ENCODE measurements around the gene ARIH1. TPM values are rescaled to one million over a fixed set of nuclear protein-coding genes. Genes with fewer than 3 reads are reported as not detected.

ARIH1 gene
- total and polyA plus RNA-seq, 2 experiments from 2014 or later = 30.5 to 48.6 TPM

DNA sequence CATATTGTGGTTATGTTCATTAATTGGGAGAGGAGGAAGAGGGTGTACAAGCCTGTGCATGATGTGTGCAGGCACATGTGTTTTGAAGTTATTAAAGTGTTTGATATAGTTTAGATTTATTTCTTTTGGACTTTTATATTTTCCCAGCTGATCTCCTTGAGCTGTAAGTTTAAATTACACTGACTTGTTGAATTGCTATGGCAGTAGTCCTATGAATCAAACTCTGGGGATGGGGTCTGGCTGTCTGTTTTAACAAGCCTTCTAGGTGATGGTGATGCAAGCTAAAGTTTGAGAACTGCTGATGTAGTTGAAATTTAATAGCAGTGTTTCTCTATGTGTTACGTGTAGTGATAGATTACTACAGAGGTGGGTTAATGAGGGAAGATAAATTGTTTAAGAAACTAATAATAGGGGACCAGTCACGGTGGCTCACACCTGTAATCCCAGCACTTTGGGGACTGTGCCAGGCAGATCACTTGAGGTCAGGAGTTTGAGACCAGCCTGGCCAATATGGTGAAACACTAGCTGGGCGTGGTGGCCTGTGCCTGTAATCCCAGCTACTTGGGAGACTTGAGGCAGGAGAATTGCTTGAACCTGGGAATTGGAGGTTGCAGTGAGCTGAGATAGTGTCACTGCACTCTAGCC is 7.0 kb downstream of the ARIH1 start (continued):
- TF ChIP-seq, protein P1, sequence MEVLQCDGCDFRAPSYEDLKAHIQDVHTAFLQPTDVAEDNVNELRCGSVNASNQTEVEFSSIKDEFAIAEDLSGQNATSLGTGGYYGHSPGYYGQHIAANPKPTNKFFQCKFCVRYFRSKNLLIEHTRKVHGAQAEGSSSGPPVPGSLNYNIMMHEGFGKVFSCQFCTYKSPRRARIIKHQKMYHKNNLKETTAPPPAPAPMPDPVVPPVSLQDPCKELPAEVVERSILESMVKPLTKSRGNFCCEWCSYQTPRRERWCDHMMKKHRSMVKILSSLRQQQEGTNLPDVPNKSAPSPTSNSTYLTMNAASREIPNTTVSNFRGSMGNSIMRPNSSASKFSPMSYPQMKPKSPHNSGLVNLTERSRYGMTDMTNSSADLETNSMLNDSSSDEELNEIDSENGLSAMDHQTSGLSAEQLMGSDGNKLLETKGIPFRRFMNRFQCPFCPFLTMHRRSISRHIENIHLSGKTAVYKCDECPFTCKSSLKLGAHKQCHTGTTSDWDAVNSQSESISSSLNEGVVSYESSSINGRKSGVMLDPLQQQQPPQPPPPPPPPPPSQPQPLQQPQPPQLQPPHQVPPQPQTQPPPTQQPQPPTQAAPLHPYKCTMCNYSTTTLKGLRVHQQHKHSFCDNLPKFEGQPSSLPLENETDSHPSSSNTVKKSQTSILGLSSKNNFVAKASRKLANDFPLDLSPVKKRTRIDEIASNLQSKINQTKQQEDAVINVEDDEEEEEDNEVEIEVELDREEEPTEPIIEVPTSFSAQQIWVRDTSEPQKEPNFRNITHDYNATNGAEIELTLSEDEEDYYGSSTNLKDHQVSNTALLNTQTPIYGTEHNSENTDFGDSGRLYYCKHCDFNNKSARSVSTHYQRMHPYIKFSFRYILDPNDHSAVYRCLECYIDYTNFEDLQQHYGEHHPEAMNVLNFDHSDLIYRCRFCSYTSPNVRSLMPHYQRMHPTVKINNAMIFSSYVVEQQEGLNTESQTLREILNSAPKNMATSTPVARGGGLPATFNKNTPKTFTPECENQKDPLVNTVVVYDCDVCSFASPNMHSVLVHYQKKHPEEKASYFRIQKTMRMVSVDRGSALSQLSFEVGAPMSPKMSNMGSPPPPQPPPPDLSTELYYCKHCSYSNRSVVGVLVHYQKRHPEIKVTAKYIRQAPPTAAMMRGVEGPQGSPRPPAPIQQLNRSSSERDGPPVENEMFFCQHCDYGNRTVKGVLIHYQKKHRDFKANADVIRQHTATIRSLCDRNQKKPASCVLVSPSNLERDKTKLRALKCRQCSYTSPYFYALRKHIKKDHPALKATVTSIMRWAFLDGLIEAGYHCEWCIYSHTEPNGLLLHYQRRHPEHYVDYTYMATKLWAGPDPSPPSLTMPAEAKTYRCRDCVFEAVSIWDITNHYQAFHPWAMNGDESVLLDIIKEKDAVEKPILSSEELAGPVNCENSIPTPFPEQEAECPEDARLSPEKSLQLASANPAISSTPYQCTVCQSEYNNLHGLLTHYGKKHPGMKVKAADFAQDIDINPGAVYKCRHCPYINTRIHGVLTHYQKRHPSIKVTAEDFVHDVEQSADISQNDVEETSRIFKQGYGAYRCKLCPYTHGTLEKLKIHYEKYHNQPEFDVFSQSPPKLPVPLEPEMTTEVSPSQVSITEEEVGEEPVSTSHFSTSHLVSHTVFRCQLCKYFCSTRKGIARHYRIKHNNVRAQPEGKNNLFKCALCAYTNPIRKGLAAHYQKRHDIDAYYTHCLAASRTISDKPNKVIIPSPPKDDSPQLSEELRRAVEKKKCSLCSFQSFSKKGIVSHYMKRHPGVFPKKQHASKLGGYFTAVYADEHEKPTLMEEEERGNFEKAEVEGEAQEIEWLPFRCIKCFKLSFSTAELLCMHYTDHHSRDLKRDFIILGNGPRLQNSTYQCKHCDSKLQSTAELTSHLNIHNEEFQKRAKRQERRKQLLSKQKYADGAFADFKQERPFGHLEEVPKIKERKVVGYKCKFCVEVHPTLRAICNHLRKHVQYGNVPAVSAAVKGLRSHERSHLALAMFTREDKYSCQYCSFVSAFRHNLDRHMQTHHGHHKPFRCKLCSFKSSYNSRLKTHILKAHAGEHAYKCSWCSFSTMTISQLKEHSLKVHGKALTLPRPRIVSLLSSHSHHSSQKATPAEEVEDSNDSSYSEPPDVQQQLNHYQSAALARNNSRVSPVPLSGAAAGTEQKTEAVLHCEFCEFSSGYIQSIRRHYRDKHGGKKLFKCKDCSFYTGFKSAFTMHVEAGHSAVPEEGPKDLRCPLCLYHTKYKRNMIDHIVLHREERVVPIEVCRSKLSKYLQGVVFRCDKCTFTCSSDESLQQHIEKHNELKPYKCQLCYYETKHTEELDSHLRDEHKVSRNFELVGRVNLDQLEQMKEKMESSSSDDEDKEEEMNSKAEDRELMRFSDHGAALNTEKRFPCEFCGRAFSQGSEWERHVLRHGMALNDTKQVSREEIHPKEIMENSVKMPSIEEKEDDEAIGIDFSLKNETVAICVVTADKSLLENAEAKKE (CRISPR knock-in tag; IDR thresholded peaks at IDR 0.05) = no peak
- no peak for TF ChIP-seq STAT1 (IDR thresholded peaks at IDR 0.05; ENCODE audit: unreplicated experiment)
- TF ChIP-seq JUNB (IDR thresholded peaks at IDR 0.05; ENCODE audit: unreplicated experiment) = no peak
- TF ChIP-seq NANOG (IDR thresholded peaks at IDR 0.05; ENCODE audit: borderline replicate concordance) = no peak
- no peak for TF ChIP-seq POLR2AphosphoS5 (IDR thresholded peaks at IDR 0.05; ENCODE audit: low read depth)
- TF ChIP-seq EZH2phosphoT487 (IDR thresholded peaks at IDR 0.05; ENCODE audit: unreplicated experiment) = no peak
- TF ChIP-seq ZNF331 (CRISPR knock-in tag; IDR thresholded peaks at IDR 0.05; ENCODE audit: low read depth) = no peak
- TF ChIP-seq ZNF114 (CRISPR knock-in tag; IDR thresholded peaks at IDR 0.05) = no peak
- TF ChIP-seq, protein P2, sequence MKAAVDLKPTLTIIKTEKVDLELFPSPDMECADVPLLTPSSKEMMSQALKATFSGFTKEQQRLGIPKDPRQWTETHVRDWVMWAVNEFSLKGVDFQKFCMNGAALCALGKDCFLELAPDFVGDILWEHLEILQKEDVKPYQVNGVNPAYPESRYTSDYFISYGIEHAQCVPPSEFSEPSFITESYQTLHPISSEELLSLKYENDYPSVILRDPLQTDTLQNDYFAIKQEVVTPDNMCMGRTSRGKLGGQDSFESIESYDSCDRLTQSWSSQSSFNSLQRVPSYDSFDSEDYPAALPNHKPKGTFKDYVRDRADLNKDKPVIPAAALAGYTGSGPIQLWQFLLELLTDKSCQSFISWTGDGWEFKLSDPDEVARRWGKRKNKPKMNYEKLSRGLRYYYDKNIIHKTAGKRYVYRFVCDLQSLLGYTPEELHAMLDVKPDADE (IDR thresholded peaks at IDR 0.05) = no peak
- TF ChIP-seq, protein P3, sequence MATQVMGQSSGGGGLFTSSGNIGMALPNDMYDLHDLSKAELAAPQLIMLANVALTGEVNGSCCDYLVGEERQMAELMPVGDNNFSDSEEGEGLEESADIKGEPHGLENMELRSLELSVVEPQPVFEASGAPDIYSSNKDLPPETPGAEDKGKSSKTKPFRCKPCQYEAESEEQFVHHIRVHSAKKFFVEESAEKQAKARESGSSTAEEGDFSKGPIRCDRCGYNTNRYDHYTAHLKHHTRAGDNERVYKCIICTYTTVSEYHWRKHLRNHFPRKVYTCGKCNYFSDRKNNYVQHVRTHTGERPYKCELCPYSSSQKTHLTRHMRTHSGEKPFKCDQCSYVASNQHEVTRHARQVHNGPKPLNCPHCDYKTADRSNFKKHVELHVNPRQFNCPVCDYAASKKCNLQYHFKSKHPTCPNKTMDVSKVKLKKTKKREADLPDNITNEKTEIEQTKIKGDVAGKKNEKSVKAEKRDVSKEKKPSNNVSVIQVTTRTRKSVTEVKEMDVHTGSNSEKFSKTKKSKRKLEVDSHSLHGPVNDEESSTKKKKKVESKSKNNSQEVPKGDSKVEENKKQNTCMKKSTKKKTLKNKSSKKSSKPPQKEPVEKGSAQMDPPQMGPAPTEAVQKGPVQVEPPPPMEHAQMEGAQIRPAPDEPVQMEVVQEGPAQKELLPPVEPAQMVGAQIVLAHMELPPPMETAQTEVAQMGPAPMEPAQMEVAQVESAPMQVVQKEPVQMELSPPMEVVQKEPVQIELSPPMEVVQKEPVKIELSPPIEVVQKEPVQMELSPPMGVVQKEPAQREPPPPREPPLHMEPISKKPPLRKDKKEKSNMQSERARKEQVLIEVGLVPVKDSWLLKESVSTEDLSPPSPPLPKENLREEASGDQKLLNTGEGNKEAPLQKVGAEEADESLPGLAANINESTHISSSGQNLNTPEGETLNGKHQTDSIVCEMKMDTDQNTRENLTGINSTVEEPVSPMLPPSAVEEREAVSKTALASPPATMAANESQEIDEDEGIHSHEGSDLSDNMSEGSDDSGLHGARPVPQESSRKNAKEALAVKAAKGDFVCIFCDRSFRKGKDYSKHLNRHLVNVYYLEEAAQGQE (IDR thresholded peaks at IDR 0.05; ENCODE audit: unreplicated experiment) = no peak
